ENCODE measurements around the gene TMTC3. TPM values are rescaled to one million over a fixed set of nuclear protein-coding genes. Genes with fewer than 3 reads are reported as not detected.

The TMTC3 gene
- total and polyA plus RNA-seq, 2 experiments from 2014 or later: 17.7 to 53.8 TPM

GRCh38 chr12:88127099-88127498 is 15.0 kb upstream of the TMTC3 start:
- Histone ChIP-seq H4K20me1 (replicated peaks; ENCODE audit: insufficient read depth) (no peaks in the 10 kb centered on the region), H3K27ac (ENCODE audit: low read depth) (no peak overlapping the region), H3K4me2 (no peak overlapping the region), H3K79me2 (replicated peaks; ENCODE audit: insufficient read depth) (no peaks in the 10 kb centered on the region), H2AFZ (no peak overlapping the region), H3F3A (replicated peaks; ENCODE audit: low read depth) (no peaks in the 10 kb centered on the region), H3K4me3 (no peak overlapping the region), H3K36me3 (ENCODE audit: insufficient read depth) (no peaks in the 10 kb centered on the region), H3K27me3 (ENCODE audit: insufficient read depth) (no peaks in the 10 kb centered on the region), H3K9me2 (ENCODE audit: insufficient read depth) (no peaks in the 10 kb centered on the region), H3K4me1 (ENCODE audit: insufficient read depth) (no peaks in the 10 kb centered on the region)
- TF ChIP-seq STAT1 (IDR thresholded peaks at IDR 0.05; ENCODE audit: unreplicated experiment) (no peak), ZNF462 (CRISPR knock-in tag; IDR thresholded peaks at IDR 0.05) (no peak), ETS1 (IDR thresholded peaks at IDR 0.05) (no peak), EZH2 (IDR thresholded peaks at IDR 0.05; ENCODE audit: low read depth, unreplicated experiment) (no peak), ZNF331 (CRISPR knock-in tag; IDR thresholded peaks at IDR 0.05; ENCODE audit: low read depth) (no peak), CREB1 (CRISPR knock-in tag; IDR thresholded peaks at IDR 0.05; ENCODE audit: low read depth) (no peak), POLR2AphosphoS5 (IDR thresholded peaks at IDR 0.05; ENCODE audit: low read depth) (no peak), JUNB (IDR thresholded peaks at IDR 0.05; ENCODE audit: unreplicated experiment) (no peak), CTCF (conservative IDR thresholded peaks at IDR 0.05; ENCODE audit: low read depth in 2 of 2) (no peak), EZH2phosphoT487 (IDR thresholded peaks at IDR 0.05; ENCODE audit: unreplicated experiment) (no peak), NANOG (IDR thresholded peaks at IDR 0.05; ENCODE audit: borderline replicate concordance) (no peak), ZNF114 (CRISPR knock-in tag; IDR thresholded peaks at IDR 0.05) (no peak), REST (IDR thresholded peaks at IDR 0.05; ENCODE audit: unreplicated experiment) (no peak)
- DNase-seq (ENCODE audit: low spot score): no peak
- no peak for ATAC-seq
- H3K27ac Mint-ChIP-seq: no peak overlapping the region
- H3K4me1 Mint-ChIP-seq: no peaks in the 10 kb centered on the region
- H3K9me3 Mint-ChIP-seq: no peaks in the 10 kb centered on the region
- H3K36me3 Mint-ChIP-seq (ENCODE audit: low read depth): no peaks in the 10 kb centered on the region
- H3K27me3 Mint-ChIP-seq (ENCODE audit: insufficient read depth, low read depth, poor library complexity): no peaks in the 10 kb centered on the region
- H3K4me3 Mint-ChIP-seq: no peak overlapping the region
